HG03460 (cell line): ENCODE measurements around the gene RNF123.
A peak's percentile ranks its signal among the peaks of the same experiment; 100 is the strongest.

ENCODE experiments used
- ATAC-seq: cut with Tn5 transposase; IDR thresholded peaks from one replicate; pipeline ENCODE4 v1.9.1; 2021; ENCODE audit not compliant: unreplicated experiment

The RNF123 gene

DNA sequence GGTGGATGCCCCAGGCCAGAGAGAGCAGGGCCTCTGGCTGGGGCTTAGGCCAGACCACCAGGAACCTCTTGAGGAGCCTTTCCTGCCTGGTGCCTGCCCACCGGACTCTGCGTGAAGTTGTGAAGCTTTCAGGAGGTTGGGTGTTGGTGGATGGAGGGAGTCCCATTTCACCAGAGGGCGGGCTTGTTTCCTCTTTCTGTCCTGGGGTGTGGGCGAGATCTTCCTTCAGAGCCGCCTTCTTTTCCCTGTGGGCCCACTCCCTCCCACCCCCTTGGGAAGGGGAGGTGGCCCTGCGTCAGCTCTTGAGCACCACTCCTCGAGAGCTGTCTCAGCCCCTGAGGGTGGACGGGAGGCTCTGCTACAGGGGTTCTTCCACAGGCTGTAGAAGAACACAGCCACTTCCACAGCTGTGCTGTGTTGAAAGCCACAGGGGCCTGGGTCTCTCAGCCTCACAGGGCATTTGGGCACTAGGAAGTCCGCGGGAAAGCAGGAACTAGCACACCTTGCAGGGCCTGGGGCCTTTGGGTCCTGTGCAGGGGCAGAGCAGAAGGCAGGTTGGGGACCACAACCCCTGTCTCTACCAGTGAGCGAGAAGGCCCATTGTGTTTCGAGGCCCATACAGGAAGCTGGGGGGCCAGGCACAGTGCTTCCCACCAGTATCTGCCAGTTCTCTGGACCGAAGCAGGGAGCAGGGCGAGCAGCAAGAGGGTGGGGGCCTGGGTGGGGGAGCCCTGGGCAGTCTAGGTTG, 28.0 kb downstream of the RNF123 start:
- ATAC-seq, result no peak

DNA sequence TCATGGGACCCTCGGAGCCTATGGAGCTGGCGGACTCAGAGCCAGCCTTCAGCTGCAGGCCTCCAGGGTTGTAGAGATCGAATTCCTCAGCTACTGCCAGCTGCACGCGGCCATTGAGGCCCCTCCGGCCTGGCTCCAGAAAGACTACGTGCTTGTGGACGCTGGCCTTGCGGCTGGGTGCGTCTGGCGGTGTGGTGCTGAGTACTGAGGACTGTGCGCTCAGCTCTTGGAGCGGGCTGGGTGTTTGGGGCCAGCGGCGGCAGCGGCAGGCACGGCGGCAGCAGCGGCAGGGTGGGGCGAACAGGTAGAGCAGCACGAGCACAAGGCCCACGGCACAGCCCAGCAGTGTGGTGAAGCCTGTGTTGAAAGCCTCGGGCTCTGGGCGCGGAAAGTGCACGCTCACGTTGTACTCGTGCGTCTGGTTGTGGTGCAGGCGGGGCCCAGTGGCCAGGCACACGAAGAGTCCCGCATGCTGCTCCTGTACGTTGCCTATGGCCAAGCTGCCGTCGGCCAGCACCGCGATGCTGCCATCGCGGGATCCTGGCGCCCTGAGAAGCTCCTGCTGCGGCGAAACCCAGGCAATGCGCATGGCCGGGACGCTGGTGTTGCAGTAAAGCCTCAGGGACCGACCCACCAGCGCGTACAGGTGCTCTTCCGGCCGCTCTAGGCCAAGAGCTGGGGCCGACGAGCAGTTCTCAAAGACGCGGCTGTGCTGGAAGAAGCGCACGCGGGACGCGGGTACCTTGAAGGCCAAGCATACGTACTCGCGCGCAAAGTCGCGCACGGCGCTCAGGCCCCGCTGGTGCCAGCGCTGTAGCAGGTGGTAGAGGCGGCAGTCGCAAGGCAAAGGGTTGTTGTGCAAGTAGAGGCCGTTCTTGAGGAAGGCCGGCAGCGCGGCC, 28.9 kb downstream of the RNF123 start:
- ATAC-seq, result no peak

GRCh38 chr3:49718858-49719213, 29.5 kb downstream of the RNF123 start:
- no peak for ATAC-seq

GRCh38 chr3:49719214-49719884, 30.0 kb downstream of the RNF123 start, which contains the start of gene AMIGO3:
AMIGO3 (minus strand) TSS chr3:49719684; CDS start chr3:49719465, 219 bp downstream.
- ATAC-seq, result peak; percentile 50

- ATAC-seq, result no peak
These were observed 31.7 kb downstream of the RNF123 start for GRCh38 chr3:49720855-49721595.

- no peak for ATAC-seq
These were observed 32.2 kb downstream of the RNF123 start for GRCh38 chr3:49721596-49721895.

- ATAC-seq, result no peak
These were observed 32.8 kb downstream of the RNF123 start for GRCh38 chr3:49721896-49722781.

- no peak for ATAC-seq
These were observed 33.5 kb downstream of the RNF123 start for GRCh38 chr3:49722896-49723295.

DNA sequence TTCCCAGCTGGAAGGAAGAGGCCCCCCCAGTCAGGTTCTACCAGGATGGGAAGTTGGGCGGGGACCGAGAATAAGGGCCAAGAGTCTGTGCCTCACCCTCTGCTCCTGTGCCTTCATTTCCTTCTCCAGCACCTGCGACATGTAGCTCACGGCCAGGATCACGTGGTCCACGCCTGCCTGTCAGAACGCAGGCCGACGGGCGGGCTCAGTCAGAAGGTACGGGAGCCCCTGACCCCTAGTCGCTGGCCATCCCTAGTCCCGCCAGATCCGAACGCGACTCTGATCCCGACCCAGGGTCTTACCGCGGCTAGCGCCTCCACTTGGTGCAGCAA, 33.9 kb downstream of the RNF123 start:
- ATAC-seq, result no peak

DNA sequence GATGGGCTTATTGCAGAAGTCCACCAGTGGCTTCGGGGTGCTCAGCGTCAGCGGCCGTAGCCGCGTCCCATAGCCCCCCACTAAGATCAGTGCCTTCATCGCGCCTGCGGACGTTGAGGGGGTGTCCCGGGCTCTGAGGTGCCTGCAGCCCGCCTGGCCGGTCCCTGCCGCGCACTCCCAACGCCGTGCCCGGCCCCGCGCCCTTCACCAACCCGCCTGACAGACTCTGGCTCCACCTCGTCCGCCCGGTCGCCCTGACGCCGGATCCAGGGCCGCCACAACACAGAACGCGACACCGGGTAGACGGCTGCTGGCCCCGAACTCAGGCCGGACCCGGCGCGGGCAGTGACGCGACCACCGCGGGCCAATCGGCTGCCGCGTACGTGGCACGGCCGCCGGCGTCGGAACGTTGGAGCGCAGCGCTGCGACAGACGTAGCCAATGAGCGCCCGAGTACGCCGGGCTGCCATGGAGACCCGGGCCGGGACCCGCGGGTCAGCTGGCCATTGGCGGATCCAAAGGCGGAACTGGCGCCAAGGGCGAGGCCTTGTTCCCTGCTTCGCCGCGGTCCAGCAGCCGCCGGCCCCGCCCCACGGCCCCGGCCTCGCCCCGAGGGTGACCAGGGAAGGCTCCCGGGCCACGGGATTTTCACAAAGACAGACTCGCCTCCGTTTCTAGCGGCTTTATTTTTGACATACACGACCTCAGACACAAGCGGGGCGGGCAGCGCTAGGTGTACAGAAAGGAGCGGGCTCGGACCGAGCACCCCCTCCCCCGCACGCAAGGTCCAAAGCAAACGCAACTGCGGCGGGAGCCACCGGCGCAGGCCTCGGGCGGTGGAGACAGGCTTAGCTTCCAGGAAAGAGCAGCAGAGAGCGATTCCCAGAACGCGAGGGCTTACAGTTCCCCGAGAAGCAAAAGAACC, 34.5 kb downstream of the RNF123 start, which contains the start of gene GMPPB:
Gene GMPPB (minus strand): TSS at position 324 of the 924 bp plus-strand sequence. CDS start 225 bp downstream, at position 99.
- ATAC-seq, result peak; percentile 65

- no peak for ATAC-seq
These were observed 35.2 kb downstream of the RNF123 start for GRCh38 chr3:49724586-49724985.

GRCh38 chr3:49725906-49726681, 36.7 kb downstream of the RNF123 start:
- no peak for ATAC-seq

DNA sequence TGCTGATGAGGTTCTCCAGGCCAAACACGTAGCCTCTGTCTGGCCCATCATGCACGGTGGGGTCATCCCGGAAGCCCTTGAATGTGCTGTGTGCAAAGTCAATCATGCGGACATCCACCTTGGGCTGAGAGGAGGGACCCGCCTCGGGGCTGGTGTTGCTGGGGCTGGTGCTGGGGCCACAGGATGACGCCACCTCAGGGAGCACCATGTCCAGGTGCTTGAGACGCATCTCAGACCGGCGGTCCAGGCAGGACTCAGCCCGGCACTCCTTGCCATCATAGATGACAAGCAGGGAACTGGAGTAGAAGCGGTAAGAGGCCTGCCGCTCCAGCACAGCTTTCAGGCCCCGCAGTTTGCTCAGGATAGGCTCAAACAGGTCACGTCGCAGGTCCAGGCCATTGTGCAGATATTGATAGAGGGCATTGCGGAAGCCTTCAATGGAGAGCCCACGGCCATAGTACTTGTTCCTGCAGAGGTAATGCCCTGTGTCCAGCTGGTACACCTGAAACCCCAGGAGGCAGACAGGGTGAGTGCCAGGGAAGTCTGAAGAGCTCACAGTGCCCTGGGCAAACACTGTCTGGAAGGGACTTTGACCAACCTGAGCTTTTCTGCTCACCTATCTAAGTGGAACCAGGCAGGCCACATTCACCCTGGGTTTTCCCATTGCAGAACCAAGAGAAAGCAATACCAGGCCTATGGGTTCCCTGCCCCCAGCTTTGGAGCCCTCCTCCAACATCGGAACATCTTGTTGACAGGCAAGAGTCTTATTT, 38.0 kb downstream of the RNF123 start:
- no peak for ATAC-seq

GRCh38 chr3:49727924-49728361, 38.6 kb downstream of the RNF123 start:
- no peak for ATAC-seq

- no peak for ATAC-seq
These were observed 40.7 kb downstream of the RNF123 start for GRCh38 chr3:49729966-49730609.

DNA sequence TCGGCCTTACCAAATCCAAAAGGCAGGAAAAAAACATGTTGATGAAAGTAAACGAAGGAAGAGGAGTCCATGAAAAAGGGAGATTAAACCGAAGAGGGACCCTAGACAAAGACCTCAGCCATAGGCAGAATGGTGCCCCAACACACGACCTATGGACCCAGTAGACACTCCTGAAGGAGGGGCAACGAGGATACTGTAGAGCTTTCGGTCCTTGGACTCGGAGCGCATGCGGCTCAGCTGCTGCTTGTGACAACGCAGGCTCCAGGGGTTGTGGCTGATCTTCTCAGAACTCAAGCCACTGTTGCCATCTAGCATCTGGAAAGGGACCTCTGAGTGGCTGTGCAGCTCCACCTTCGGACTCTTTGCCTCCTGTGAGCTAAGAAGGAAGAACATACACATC, 43.2 kb downstream of the RNF123 start:
- no peak for ATAC-seq

DNA sequence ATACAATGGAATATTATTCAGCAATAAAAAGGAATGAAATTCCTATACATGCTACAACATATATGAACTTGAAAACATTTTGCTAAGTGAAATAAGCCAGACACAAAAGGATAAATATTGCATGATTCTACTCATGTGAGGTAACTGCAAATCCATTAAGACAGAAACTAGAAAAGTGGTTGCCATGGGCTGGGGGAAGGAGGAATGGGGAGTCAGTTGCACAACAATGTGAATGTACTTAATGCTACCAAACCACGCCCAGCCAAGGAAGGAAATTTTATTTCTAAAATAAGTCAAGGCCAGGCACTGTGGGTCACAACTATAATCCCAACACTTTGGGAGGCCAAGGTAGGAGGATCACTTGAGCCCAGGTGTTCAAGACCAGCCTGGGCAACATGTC, 44.2 kb downstream of the RNF123 start:
- no peak for ATAC-seq
